Muscle of leg (tissue), 11 donors: ENCODE measurements around the gene STK32A. TPM values are rescaled to one million over a fixed set of nuclear protein-coding genes. Genes with fewer than 3 reads are reported as not detected.
"Not testable (repeated sequence)": the region's sequence is repeated elsewhere in the genome, so short reads cannot be mapped to it uniquely, and the experiment has no call there.

Experiments
- DNase-seq: peaks from one replicate; pipeline ENCODE4 v3.0.0; 2013
- H3K27ac ChIP-seq: one replicate; pipeline ENCODE4 v1.5.1; 2013; ENCODE audit warnings: mild to moderate bottlenecking, low read length, control low read depth
- H3K27me3 ChIP-seq: one replicate; pipeline ENCODE4 v1.6.1; 2013; ENCODE audit warnings: low read length; ENCODE audit not compliant: control insufficient read depth, insufficient read depth
- H3K36me3 ChIP-seq: one replicate; pipeline ENCODE4 v1.6.1; 2013; ENCODE audit warnings: low read length; ENCODE audit not compliant: control insufficient read depth, insufficient read depth
- H3K4me1 ChIP-seq: one replicate; pipeline ENCODE4 v1.6.1; 2013; ENCODE audit warnings: low read length; ENCODE audit not compliant: control insufficient read depth, insufficient read depth
- H3K4me3 ChIP-seq: one replicate; pipeline ENCODE4 v1.5.1; 2013; ENCODE audit warnings: low read length, control low read depth
- H3K9me3 ChIP-seq: replicated peaks from 2 replicates; pipeline ENCODE4 v1.6.1; 2013; ENCODE audit warnings: low read depth, low read length; ENCODE audit not compliant: control insufficient read depth
- WGBS: methylation state at CpG from one replicate; pipeline ENCODE4 v1.1.5; 2013; ENCODE audit warnings: missing lambda C conversion rate; ENCODE audit not compliant: insufficient coverage; 5-methylcytosine and 5-hydroxymethylcytosine counted together
- polyA plus RNA-seq, 8 donors: library from polyadenylated mRNA; unstranded; fragments of 120-200 nt; gene quantifications; one replicate each; pipeline versions ENCODE4 v1.2.1 to v1.2.3, GENCODE V29; 2013; ENCODE audit warnings: inconsistent platforms in 1 of 8, low replicate concordance in 1 of 8; ENCODE audit not compliant: insufficient read length in 8 of 8, insufficient read depth in 1 of 8
- total RNA-seq: library from RNA; stranded (reverse); fragments of 120-200 nt; gene quantifications from one replicate; pipeline ENCODE4 v1.2.4, GENCODE V29; 2013

Gene STK32A
- total and polyA plus RNA-seq, 9 donors, result 0.21 to 0.66 (median 0.39) TPM

DNA sequence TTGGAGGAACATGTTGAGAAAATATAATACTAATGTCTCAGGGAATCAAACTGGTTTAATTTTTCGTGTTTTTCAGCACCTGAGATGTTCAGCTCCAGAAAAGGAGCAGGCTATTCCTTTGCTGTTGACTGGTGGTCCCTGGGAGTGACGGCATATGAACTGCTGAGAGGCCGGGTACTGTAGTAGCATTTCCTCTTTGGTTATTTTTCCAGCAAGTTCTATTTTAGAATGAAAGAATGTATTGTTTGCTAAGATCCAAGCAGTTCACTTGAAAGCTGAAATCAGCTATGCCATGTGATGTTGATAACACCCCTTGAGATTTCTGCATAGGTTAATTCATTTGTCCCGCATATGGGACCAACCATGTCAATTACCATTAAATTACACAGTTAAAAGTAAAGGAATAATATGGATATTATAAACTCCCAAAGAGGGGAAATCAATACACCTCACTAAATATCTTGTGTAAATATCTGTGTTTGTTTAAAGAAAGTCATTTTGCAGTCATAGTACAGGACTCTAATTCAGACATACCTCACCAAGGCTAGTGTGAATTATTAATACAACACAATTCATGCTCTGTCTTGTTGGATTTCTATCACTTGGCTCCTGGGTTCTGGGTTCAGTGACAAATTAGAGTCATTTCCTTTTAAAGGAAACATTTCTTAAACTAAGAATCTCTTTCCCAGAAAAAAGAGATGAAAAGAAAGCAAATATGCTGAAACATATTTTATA, 126.8 kb downstream of the STK32A start:
- no peaks in the 10 kb centered on the region for H3K36me3 ChIP-seq
- no peak for DNase-seq
- 58% methylated on average over 3 of the region's 4 CpGs for WGBS
- no peaks in the 10 kb centered on the region for H3K4me1 ChIP-seq
- H3K4me3 ChIP-seq, result no peak overlapping the region
- H3K27me3 ChIP-seq, result no peaks in the 10 kb centered on the region
- H3K9me3 ChIP-seq, result no peaks in the 10 kb centered on the region
- H3K27ac ChIP-seq, result no peak overlapping the region

DNA sequence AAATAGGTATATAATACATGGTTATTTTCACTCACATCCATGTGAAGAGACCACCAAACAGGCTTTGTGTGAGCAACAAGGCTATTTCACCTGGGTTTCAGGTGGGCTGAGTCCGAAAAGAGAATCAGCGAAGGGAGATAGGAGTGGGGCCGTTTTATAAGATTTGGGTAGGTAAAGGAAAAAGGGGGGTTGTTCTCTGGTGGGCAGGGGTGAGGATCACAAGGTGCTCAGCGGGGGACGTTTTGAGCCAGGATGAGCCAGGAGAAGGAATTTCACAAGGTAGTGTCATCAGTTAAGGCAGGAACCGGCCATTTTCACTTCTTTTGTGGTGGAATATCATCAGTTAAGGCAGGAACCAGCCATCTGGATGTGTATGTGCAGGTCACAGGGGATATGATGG, 132.6 kb downstream of the STK32A start:
- not testable (repeated sequence) for H3K27ac ChIP-seq, H3K27me3 ChIP-seq, H3K9me3 ChIP-seq, H3K4me1 ChIP-seq, DNase-seq, H3K36me3 ChIP-seq, H3K4me3 ChIP-seq
- 83% methylated on average over 5 of the region's 6 CpGs for WGBS

DNA sequence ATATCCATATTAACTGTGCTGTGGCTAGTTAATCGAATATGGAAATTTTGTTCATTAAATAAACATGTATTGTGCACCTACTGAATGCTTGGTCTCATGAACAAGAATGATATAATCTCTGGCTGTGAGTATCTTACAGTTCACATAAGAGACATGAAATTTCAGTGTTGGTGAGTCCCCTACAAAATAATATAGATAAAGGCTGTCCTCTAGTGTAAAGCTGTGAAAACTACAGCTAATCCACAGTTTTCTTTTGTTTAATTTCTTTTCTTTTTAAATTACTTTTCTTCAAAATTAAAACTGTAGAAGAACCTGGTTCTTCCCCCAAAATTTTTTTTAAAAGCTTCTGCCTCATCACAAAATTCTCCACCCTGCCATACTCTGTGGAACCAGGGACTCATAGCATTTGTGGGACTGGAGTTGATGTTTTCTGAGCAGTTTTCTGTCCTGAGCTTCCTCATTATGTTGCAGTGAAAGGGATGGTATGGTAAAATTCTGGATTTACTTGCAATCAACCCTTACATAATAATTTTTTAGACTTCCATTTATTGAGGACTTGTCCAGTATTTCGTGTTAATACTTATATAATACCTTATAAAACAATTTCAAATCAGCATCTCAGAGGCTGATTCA, 135.0 kb downstream of the STK32A start:
- H3K4me3 ChIP-seq, result no peak overlapping the region
- H3K36me3 ChIP-seq, result no peaks in the 10 kb centered on the region
- no peaks in the 10 kb centered on the region for H3K9me3 ChIP-seq
- peak; percentile 20 for DNase-seq
- H3K27ac ChIP-seq, result no peak overlapping the region
- no peaks in the 10 kb centered on the region for H3K4me1 ChIP-seq
- WGBS, result no CpG with 5 or more reads among the region's 2 CpGs
- H3K27me3 ChIP-seq, result no peaks in the 10 kb centered on the region

DNA sequence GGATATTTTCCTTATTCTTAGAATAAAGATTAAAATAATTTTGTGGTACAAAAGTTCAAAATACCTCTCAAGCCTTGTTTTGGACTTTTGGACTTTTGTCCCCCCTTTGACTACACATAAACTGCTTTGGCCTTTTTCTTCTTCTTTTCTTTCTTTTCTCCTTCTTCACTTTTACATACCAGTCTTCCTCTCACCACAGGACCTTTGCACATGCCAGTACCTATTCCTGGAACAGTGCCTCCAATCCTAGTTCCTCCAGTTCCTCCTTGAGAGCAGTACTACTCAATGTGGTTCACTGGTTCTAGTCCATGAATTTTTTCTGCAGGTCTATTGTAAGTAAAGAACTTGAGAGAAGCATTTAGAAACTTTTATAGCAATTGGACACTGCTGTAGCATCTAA, 136.5 kb downstream of the STK32A start:
- no peak for DNase-seq
- Histone ChIP-seq H3K36me3 (no peaks in the 10 kb centered on the region), H3K27ac (no peak overlapping the region), H3K9me3 (no peaks in the 10 kb centered on the region), H3K27me3 (no peaks in the 10 kb centered on the region), H3K4me1 (no peaks in the 10 kb centered on the region), H3K4me3 (no peak overlapping the region)

DNA sequence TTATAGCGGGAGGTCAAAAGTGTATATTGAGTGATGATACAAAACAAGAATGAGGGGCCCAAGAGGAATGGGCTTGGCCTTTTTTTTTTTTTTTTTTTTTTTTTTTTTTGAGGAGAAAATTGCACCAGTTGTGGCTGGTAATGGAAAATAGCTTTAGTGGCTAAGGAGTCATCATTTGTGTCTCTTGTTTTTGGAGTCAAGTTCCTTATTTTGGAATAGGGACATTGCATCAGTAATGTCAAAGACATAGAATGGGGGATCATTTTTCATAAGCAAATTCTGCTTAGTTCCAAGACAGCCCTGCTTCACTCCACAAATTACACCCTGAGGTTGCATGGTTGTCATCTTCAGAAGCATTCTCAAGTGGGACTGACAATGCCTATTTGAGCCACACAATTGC, 137.4 kb downstream of the STK32A start:
- Histone ChIP-seq H3K36me3 (no peaks in the 10 kb centered on the region), H3K27ac (no peak overlapping the region), H3K27me3 (no peaks in the 10 kb centered on the region), H3K9me3 (no peaks in the 10 kb centered on the region), H3K4me1 (no peaks in the 10 kb centered on the region), H3K4me3 (no peak overlapping the region)
- DNase-seq, result no peak
- no CpG with 5 or more reads among the region's 1 CpG for WGBS

DNA sequence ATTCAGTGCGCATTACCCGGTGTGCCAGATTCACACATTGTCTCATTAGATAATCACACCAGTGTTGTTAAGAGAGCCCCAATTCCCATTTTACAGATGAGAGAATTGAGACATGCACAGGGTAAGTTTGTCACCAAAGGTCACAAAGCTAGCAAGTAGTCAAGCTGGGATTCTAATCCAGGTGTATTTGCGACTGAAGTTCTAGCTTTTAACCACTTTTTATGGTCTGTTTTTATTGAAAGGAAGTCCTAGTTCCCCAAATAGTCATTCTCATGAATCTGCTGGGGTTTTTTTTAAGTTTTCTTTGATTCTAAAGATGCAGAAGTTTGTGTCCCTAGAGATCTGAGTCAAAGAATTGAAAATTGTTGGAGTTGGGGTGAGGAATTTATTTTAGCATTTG, 138.5 kb downstream of the STK32A start:
- H3K27me3 ChIP-seq, result no peaks in the 10 kb centered on the region
- H3K9me3 ChIP-seq, result no peaks in the 10 kb centered on the region
- no peak overlapping the region for H3K4me3 ChIP-seq
- no peaks in the 10 kb centered on the region for H3K36me3 ChIP-seq
- no peak overlapping the region for H3K27ac ChIP-seq
- no peak for DNase-seq
- WGBS, result 100% methylated on average over 2 of the region's 3 CpGs
- H3K4me1 ChIP-seq, result no peaks in the 10 kb centered on the region

DNA sequence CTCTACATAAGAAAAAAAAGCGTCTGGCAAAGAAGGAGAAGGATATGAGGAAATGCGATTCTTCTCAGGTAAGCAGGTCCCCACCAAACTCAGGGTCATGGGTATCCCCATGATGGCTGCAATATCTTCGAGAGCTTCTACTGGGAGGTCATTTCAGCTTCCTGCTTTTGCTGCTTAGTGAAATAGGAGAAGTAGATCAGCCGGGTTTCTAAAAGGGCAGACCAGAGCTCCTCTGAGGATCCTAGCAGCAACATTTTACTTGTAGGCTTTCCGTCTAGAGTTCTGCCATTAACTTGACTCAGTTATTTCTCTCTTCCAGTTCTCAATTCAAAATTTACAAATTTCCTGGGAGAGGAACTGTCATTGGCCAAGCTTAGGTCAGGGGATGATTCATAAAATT, 140.3 kb downstream of the STK32A start:
- WGBS, result 64% methylated on average over 2 of the region's 5 CpGs
- Histone ChIP-seq H3K4me3 (no peak overlapping the region), H3K36me3 (no peaks in the 10 kb centered on the region), H3K27ac (no peak overlapping the region), H3K9me3 (peaks cover 2% of the 10 kb centered on the region), H3K27me3 (no peaks in the 10 kb centered on the region), H3K4me1 (no peaks in the 10 kb centered on the region)
- no peak for DNase-seq

DNA sequence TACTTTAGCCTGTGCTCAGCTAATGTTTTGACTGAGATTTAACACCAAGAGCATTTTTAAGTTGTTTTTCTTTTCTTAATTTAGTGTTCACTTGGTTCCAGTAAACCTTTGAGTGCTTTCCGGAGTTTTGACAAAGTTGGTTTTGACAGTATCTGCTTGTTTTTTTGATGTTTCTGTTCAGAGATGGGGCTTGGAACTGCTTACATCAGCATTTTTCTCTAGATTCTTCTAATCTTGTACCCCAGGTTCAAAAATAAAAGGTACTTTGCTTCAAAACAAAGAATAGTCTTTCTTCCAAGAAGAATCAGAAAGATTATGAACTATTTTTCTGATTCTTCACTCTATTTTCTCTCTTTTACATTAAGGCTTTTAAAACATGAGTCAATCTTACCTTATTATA, 142.9 kb downstream of the STK32A start:
- DNase-seq, result no peak
- no CpG with 5 or more reads among the region's 1 CpG for WGBS
- no peak overlapping the region for H3K27ac ChIP-seq
- H3K9me3 ChIP-seq, result peaks cover 2% of the 10 kb centered on the region
- H3K4me1 ChIP-seq, result no peaks in the 10 kb centered on the region
- H3K36me3 ChIP-seq, result no peaks in the 10 kb centered on the region
- H3K4me3 ChIP-seq, result no peak overlapping the region
- no peaks in the 10 kb centered on the region for H3K27me3 ChIP-seq

DNA sequence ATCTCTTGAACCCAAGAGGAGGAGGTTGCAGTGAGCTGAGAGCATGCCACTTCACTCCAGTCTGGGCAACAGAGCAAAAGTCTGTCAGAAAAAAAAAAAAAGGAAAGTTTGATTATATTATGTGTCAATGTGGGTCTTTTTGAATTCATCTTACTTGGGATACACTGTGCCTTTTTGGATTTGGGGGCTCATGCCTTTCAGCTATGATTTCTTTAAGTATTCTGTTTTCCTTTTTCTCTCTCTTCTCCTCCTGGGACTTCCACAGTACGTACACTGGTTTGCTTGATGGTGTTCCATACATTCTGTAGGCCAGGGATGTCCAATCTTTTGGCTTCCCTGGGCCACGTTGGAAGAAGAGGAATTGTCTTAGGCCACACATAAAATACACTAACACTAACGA, 146.7 kb downstream of the STK32A start:
- Histone ChIP-seq H3K36me3 (no peaks in the 10 kb centered on the region), H3K27ac (no peak overlapping the region), H3K4me1 (no peaks in the 10 kb centered on the region), H3K4me3 (no peak overlapping the region), H3K27me3 (no peaks in the 10 kb centered on the region), H3K9me3 (peaks cover 2% of the 10 kb centered on the region)
- WGBS, result no CpG with 5 or more reads among the region's 3 CpGs
- no peak for DNase-seq

DNA sequence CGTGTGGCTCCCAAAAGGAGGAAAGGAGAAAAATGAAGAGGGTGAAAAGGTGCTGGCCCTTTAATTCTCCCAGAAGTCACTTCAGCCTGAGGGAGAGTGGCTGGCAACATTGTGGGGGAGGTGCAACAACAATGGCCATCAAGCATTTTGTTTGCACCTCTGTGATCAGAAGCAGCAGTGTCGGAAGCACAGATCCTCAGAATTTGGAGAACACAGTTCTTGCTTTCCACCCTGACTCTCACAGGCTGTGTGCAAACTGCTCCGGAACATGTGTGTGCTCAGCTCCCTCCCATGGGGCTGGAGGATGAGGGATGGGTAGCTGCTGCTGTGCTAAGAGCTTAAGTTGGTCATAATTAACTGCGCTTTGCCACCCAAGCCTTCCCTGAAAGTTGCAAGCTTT, 147.9 kb downstream of the STK32A start:
- Histone ChIP-seq H3K4me3 (no peak overlapping the region), H3K27me3 (no peaks in the 10 kb centered on the region), H3K27ac (no peak overlapping the region), H3K9me3 (peaks cover 2% of the 10 kb centered on the region), H3K36me3 (no peaks in the 10 kb centered on the region), H3K4me1 (no peaks in the 10 kb centered on the region)
- no peak for DNase-seq
- 14% methylated on average over 1 of the region's 4 CpGs for WGBS
